Measurements from ENCODE around the gene ABHD8. TPM values are rescaled to one million over a fixed set of nuclear protein-coding genes. Genes with fewer than 3 reads are reported as not detected.

The ABHD8 gene
- total and polyA plus RNA-seq, 2 of the 13 experiments (the other 11 are each of a cell fraction or from before 2014, with no cell fraction given) = 6.3 to 7.2 TPM

DNA sequence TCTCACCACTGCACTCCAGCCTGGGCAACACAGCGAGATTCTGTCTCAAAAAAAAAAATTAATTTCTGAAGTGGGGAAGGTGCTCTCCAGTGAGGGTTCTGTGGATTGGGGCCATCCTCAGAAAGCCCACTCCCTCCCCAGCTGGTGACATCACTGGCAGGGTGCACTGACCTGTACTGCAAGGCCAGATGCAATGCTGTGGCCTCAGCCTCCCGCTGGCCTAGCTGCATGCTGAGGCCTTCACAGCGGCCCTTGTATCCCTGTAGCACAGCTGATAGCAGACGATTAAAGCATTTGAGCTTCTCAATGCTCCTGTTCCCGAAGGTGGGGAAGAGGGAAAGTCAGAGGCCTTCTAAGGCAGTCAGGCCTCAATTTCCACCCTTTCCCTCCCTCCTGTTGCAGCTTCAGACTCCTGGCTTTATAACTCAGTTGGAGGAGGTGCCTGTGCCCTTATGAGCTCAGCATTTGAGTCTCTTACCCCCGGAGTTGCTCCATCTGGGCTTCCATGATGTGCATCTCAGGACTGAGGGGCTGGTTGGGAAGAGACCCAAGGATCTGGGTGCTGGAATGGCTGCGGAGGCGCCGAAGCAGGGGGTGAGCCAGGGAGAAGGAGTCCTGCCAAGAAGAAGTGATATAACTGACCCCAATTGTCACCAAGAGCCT is 44.0 kb downstream of the ABHD8 start:
- FAIRE-seq (no peak), DNase-seq (ENCODE audit: low spot score) (no peak), ATAC-seq (no peak)
- Histone ChIP-seq H3K9me3 (ENCODE audit: low read length) (no peaks in the 10 kb centered on the region), H3K27me3 (ENCODE audit: control insufficient read depth in 1 of 2, insufficient read depth in 2 of 2, low read length in 2 of 2) (no peaks in the 10 kb centered on the region), H2AFZ (ENCODE audit: low read length) (no peak overlapping the region), H3K4me3 (replicated peaks in 1 of 3; ENCODE audit: insufficient read depth in 1 of 3, low read depth in 2 of 3, low read length in 3 of 3) (no peak overlapping the region), H3K79me2 (ENCODE audit: insufficient read depth, low read length) (no peaks in the 10 kb centered on the region), H4K20me1 (ENCODE audit: insufficient read depth, low read length) (no peaks in the 10 kb centered on the region), H3K4me2 (ENCODE audit: low read depth, low read length) (no peak overlapping the region), H3K27ac (ENCODE audit: extremely low read length, insufficient read depth, low read length) (no peak overlapping the region), H3K36me3 (replicated peaks in 1 of 2; ENCODE audit: control insufficient read depth in 1 of 2, insufficient read depth in 2 of 2, low read length in 2 of 2) (no peaks in the 10 kb centered on the region), H3K4me1 (ENCODE audit: insufficient read depth, low read length) (peaks cover 66% of the 10 kb centered on the region), H3K9ac (ENCODE audit: insufficient read depth, low read depth, low read length) (no peak overlapping the region)
- TF ChIP-seq, protein P1, sequence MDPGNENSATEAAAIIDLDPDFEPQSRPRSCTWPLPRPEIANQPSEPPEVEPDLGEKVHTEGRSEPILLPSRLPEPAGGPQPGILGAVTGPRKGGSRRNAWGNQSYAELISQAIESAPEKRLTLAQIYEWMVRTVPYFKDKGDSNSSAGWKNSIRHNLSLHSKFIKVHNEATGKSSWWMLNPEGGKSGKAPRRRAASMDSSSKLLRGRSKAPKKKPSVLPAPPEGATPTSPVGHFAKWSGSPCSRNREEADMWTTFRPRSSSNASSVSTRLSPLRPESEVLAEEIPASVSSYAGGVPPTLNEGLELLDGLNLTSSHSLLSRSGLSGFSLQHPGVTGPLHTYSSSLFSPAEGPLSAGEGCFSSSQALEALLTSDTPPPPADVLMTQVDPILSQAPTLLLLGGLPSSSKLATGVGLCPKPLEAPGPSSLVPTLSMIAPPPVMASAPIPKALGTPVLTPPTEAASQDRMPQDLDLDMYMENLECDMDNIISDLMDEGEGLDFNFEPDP (CRISPR knock-in tag; conservative IDR thresholded peaks at IDR 0.05) = no peak
- TF ChIP-seq KDM1A (CRISPR knock-in tag; IDR thresholded peaks at IDR 0.05) = no peak
- no peak for TF ChIP-seq ZNF614 (CRISPR knock-in tag; IDR thresholded peaks at IDR 0.05; ENCODE audit: borderline replicate concordance)
- TF ChIP-seq ZNF331 (CRISPR knock-in tag; IDR thresholded peaks at IDR 0.05) = no peak
- no peak for TF ChIP-seq SMYD3 (CRISPR knock-in tag; IDR thresholded peaks at IDR 0.05)
- TF ChIP-seq, protein P2, sequence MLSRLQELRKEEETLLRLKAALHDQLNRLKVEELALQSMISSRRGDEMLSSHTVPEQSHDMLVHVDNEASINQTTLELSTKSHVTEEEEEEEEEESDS (CRISPR knock-in tag; IDR thresholded peaks at IDR 0.05; ENCODE audit: borderline replicate concordance) = no peak
- TF ChIP-seq ZNF510 (CRISPR knock-in tag; IDR thresholded peaks at IDR 0.05; ENCODE audit: low read depth) = no peak
- TF ChIP-seq SRY (CRISPR knock-in tag; IDR thresholded peaks at IDR 0.05) = no peak
- no peak for TF ChIP-seq BRD4 (CRISPR knock-in tag; IDR thresholded peaks at IDR 0.05)
- TF ChIP-seq ZNF740 (CRISPR knock-in tag; IDR thresholded peaks at IDR 0.05) = no peak
- no peak for TF ChIP-seq ZNF460 (CRISPR knock-in tag; IDR thresholded peaks at IDR 0.05; ENCODE audit: borderline replicate concordance)
- no peak for TF ChIP-seq DMTF1 (CRISPR knock-in tag; IDR thresholded peaks at IDR 0.05)
- no peak for TF ChIP-seq ZNF850 (CRISPR knock-in tag; conservative IDR thresholded peaks at IDR 0.05)
- TF ChIP-seq, protein P3, sequence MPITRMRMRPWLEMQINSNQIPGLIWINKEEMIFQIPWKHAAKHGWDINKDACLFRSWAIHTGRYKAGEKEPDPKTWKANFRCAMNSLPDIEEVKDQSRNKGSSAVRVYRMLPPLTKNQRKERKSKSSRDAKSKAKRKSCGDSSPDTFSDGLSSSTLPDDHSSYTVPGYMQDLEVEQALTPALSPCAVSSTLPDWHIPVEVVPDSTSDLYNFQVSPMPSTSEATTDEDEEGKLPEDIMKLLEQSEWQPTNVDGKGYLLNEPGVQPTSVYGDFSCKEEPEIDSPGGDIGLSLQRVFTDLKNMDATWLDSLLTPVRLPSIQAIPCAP (CRISPR knock-in tag; IDR thresholded peaks at IDR 0.05; ENCODE audit: low read depth) = no peak
- TF ChIP-seq ZNF775 (CRISPR knock-in tag; IDR thresholded peaks at IDR 0.05; ENCODE audit: borderline replicate concordance) = no peak
- no peak for TF ChIP-seq SMAD9 (CRISPR knock-in tag; IDR thresholded peaks at IDR 0.05)
- TF ChIP-seq, protein P4, sequence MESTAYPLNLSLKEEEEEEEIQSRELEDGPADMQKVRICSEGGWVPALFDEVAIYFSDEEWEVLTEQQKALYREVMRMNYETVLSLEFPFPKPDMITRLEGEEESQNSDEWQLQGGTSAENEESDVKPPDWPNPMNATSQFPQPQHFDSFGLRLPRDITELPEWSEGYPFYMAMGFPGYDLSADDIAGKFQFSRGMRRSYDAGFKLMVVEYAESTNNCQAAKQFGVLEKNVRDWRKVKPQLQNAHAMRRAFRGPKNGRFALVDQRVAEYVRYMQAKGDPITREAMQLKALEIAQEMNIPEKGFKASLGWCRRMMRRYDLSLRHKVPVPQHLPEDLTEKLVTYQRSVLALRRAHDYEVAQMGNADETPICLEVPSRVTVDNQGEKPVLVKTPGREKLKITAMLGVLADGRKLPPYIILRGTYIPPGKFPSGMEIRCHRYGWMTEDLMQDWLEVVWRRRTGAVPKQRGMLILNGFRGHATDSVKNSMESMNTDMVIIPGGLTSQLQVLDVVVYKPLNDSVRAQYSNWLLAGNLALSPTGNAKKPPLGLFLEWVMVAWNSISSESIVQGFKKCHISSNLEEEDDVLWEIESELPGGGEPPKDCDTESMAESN (CRISPR knock-in tag; conservative IDR thresholded peaks at IDR 0.05) = no peak
- intact Hi-C loops (cut with micrococcal nuclease; ENCODE audit: unreplicated experiment) (no loop called here), in situ Hi-C loops (cut with HindIII; ENCODE audit: extremely low pct_ligation_motif_present, low pct_unique_long_range_greater_than_20kb) (no loop called here)
- 64% methylated on average over 5 of the region's 9 CpGs for WGBS (ENCODE audit: low lambda C conversion rate)
- ChIA-PET POLR2A (interaction anchor here (0.9 to 3.2 kb wide), 7 partner anchors 8 to 44 kb away, joined by 3 to 18 read pairs (median 6); partner anchors contain the start of genes BABAM1, OCEL1 and USE1), CTCF (ENCODE audit: low intra/inter-chr PET ratio, low total read pairs) (no interaction called here)
- BruUV-seq (replicated peaks) = no TSS peak
